Measurements from ENCODE around the gene FGF14.
"Not testable (repeated sequence)": the region's sequence is repeated elsewhere in the genome, so short reads cannot be mapped to it uniquely, and the experiment has no call there.

The FGF14 gene

GRCh38 chr13:102103469-102103868 lies 298.4 kb downstream of the FGF14 start:
- Mint-ChIP-seq H3K4me3 (no peak overlapping the region), H3K36me3 (ENCODE audit: low read depth) (no peaks in the 10 kb centered on the region), H3K27ac (no peak overlapping the region), H3K9me3 (no peaks in the 10 kb centered on the region), H3K4me1 (ENCODE audit: low read depth) (no peaks in the 10 kb centered on the region), H3K27me3 (no peaks in the 10 kb centered on the region)
- no peak for DNase-seq

DNA sequence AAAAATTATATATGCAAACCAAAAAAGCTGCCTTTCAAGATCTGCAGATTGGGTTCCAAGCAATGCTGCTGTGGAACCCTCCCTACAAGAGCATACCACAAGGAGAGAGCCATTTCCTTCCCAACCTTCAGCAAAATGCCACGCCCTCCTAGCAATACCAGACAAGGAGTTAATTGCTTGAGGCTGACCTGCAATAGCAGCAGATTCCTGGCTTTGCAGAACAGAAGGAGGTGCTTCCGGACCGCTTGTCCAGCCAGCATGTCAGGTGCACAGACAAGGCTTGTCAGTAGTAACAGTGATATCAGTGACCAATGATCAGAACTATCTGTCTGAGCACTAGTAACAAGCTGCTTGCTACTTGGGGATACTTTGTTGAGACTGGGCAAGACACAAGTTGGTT lies 301.6 kb downstream of the FGF14 start:
- H3K27ac Mint-ChIP-seq = no peak overlapping the region
- H3K4me1 Mint-ChIP-seq (ENCODE audit: low read depth) = no peaks in the 10 kb centered on the region
- peaks cover 2% of the 10 kb centered on the region for H3K27me3 Mint-ChIP-seq
- no peak for DNase-seq
- H3K9me3 Mint-ChIP-seq = no peaks in the 10 kb centered on the region
- H3K4me3 Mint-ChIP-seq = no peak overlapping the region
- H3K36me3 Mint-ChIP-seq (ENCODE audit: low read depth) = no peaks in the 10 kb centered on the region

- Mint-ChIP-seq H3K4me1 (ENCODE audit: low read depth) (no peaks in the 10 kb centered on the region), H3K27ac (no peak overlapping the region), H3K4me3 (no peak overlapping the region), H3K36me3 (ENCODE audit: low read depth) (no peaks in the 10 kb centered on the region), H3K9me3 (no peaks in the 10 kb centered on the region), H3K27me3 (peaks cover 2% of the 10 kb centered on the region)
- no peak for DNase-seq
Measured at GRCh38 chr13:102097708-102098107, 304.1 kb downstream of the FGF14 start.

- not testable (repeated sequence) for H3K4me1 Mint-ChIP-seq (ENCODE audit: low read depth); H3K9me3 Mint-ChIP-seq; DNase-seq; H3K27ac Mint-ChIP-seq; H3K36me3 Mint-ChIP-seq (ENCODE audit: low read depth); H3K27me3 Mint-ChIP-seq; H3K4me3 Mint-ChIP-seq
Measured at GRCh38 chr13:102093288-102093687, 308.6 kb downstream of the FGF14 start.

DNA sequence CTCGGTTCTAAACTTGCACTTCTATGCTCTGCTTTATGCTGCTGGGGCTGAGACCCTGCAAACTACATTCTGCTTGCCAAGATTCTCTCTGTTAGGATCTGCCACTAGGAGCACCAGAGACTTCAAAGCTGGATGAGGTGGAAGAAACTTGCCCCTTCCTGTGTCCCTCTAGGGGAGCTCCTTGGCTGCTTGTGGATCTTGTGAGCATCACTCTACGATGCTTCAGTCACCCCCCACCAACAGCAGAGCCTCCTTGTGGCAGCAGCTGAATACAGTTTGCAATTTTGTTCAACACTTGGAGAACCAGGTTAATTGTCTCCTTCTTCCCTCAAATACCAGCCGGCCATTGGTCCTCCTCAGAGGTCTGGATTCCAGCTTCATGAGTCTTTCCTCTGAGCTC lies 310.6 kb downstream of the FGF14 start:
- Mint-ChIP-seq H3K9me3 (no peaks in the 10 kb centered on the region), H3K27ac (no peak overlapping the region), H3K27me3 (no peaks in the 10 kb centered on the region), H3K4me1 (ENCODE audit: low read depth) (no peaks in the 10 kb centered on the region), H3K4me3 (no peak overlapping the region), H3K36me3 (ENCODE audit: low read depth) (no peaks in the 10 kb centered on the region)
- no peak for DNase-seq

- Mint-ChIP-seq H3K36me3 (ENCODE audit: low read depth) (no peaks in the 10 kb centered on the region), H3K4me3 (no peak overlapping the region), H3K27me3 (no peaks in the 10 kb centered on the region), H3K9me3 (no peaks in the 10 kb centered on the region), H3K27ac (no peak overlapping the region), H3K4me1 (ENCODE audit: low read depth) (no peaks in the 10 kb centered on the region)
- no peak for DNase-seq
Measured at GRCh38 chr13:102090532-102090931, 311.3 kb downstream of the FGF14 start.

DNA sequence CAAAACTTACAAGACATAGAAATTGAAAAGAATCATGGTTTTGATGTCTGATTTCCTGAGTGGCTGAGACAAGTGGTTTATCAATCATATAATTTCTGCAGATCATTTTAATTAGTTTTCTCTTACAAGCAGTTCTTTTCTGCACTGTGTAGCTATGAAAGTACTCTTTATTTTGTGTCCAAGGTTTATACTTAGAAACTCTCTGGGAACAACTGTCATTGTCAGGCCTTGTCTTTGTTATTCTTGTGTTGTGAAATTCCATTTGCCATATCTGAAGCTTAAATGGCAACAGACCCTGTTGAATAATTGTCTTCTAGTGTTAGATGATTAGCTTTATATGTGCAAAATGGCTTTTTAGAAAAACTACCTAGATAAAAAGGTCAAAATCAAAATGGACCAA lies 312.1 kb downstream of the FGF14 start:
- no peak for DNase-seq
- no peaks in the 10 kb centered on the region for H3K27me3 Mint-ChIP-seq

DNA sequence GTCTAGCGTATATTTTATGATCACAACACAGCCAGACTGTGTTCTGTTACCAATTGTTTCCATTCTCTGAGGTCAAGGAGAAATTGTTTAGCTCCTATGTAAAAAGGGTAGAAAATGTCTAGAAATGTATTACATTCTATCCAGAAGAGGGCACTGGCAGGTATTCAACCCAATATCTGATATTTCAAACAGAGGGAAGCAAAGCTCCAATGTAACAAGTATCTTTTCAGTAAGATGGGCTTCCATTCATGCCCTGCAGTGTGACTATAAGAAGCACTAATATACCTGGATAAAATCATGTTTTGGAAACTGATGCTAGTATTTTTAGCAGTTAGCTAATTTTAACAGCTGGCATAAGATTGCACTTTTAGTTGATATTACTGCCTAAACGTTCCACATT lies 312.7 kb downstream of the FGF14 start:
- no peaks in the 10 kb centered on the region for H3K36me3 Mint-ChIP-seq (ENCODE audit: low read depth)
- H3K9me3 Mint-ChIP-seq = no peaks in the 10 kb centered on the region
- no peak overlapping the region for H3K27ac Mint-ChIP-seq
- no peaks in the 10 kb centered on the region for H3K4me1 Mint-ChIP-seq (ENCODE audit: low read depth)
- H3K27me3 Mint-ChIP-seq = no peaks in the 10 kb centered on the region
- DNase-seq = no peak
- no peak overlapping the region for H3K4me3 Mint-ChIP-seq

More for the DNA sequence above, 312.1 kb downstream of the FGF14 start:
- Mint-ChIP-seq H3K9me3 (no peaks in the 10 kb centered on the region), H3K4me3 (no peak overlapping the region), H3K36me3 (ENCODE audit: low read depth) (no peaks in the 10 kb centered on the region), H3K27ac (no peak overlapping the region), H3K4me1 (ENCODE audit: low read depth) (no peaks in the 10 kb centered on the region)

GRCh38 chr13:102073251-102073650 lies 328.6 kb downstream of the FGF14 start:
- Mint-ChIP-seq H3K4me1 (ENCODE audit: low read depth) (no peaks in the 10 kb centered on the region), H3K27ac (no peak overlapping the region), H3K4me3 (no peak overlapping the region), H3K36me3 (ENCODE audit: low read depth) (no peaks in the 10 kb centered on the region), H3K9me3 (no peaks in the 10 kb centered on the region), H3K27me3 (no peaks in the 10 kb centered on the region)
- DNase-seq = no peak

- no peak for DNase-seq
- H3K27ac Mint-ChIP-seq = no peak overlapping the region
- H3K9me3 Mint-ChIP-seq = no peaks in the 10 kb centered on the region
- H3K4me1 Mint-ChIP-seq (ENCODE audit: low read depth) = no peaks in the 10 kb centered on the region
- H3K4me3 Mint-ChIP-seq = no peak overlapping the region
- H3K27me3 Mint-ChIP-seq = no peaks in the 10 kb centered on the region
- no peaks in the 10 kb centered on the region for H3K36me3 Mint-ChIP-seq (ENCODE audit: low read depth)
Measured at GRCh38 chr13:102071711-102072110, 330.1 kb downstream of the FGF14 start.

DNA sequence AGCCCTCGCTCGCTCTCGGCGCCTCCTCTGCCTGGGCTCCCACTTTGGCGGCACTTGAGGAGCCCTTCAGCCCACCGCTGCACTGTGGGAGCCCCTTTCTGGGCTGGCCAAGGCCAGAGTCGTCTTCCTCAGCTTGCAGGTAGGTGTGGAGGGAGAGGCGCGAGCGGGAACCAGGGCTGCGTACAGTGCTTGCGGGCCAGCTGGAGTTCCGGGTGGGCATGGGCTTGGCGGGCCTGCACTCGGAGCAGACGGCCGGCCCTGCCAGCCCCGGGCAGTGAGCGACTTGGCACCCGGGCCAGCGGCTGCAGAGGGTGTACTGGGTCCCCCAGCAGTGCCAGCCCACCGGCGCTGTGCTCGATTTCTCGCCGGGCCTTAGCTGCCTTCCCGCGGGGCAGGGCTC lies 333.5 kb downstream of the FGF14 start:
- not testable (repeated sequence) for H3K9me3 Mint-ChIP-seq

DNA sequence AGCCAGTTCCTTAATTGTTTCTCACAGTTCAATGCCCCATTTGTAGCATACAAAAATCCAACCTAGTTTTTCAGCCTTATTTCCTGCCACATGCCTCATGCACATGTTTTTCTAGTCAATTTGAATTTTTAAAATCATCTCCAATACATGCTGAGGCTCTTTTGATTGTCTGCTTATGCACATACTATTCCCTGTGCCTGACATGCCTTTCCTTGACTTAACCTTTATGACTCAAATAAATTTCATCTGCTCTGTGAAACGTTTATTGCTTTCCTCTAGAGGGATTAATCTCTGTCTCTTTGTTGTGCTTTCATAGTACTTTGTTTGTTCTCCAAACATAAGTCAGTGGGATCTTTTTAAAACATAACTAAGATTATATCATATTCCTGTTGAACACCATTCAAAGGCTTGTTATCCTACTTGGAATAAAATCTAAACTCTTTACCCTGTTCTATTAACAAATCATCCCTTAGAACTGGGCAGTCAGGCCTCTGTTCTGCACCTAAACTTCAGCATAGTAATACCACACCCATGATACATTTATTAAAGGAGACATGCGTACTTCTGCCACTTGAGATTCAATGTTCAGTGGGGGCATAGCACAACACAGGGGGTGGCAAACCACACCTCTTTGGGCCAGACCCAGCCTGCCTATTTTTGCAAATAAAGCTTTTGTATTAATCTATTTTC lies 346.6 kb downstream of the FGF14 start:
- H3K9me3 Mint-ChIP-seq = peaks cover 17% of the 10 kb centered on the region
- DNase-seq = no peak
- no peaks in the 10 kb centered on the region for H3K36me3 Mint-ChIP-seq (ENCODE audit: low read depth)
- H3K4me1 Mint-ChIP-seq (ENCODE audit: low read depth) = no peaks in the 10 kb centered on the region
- H3K27me3 Mint-ChIP-seq = no peaks in the 10 kb centered on the region
- H3K4me3 Mint-ChIP-seq = no peak overlapping the region
- H3K27ac Mint-ChIP-seq = no peak overlapping the region

More for the DNA sequence above, 333.5 kb downstream of the FGF14 start:
- not testable (repeated sequence) for H3K36me3 Mint-ChIP-seq (ENCODE audit: low read depth); H3K4me1 Mint-ChIP-seq (ENCODE audit: low read depth); H3K4me3 Mint-ChIP-seq; H3K27ac Mint-ChIP-seq; DNase-seq; H3K27me3 Mint-ChIP-seq

DNA sequence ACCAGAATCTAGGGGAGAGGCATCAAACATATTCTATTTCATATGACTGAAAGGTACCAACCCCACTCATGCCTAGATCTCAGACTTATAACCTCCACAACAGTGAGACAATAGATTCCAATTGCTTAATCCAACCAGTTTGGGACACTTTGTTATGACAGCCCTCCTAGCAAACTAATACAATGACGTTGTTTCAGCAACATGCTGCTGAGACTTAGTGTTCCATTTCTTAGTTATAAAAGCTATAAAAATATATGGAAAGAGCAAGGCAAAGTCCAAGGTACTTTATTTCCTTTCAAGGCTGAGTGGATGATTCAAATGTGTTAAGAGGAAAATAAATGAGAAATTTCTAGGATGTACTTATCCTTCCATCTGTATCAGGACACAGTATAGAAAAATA lies 352.0 kb downstream of the FGF14 start:
- H3K27me3 Mint-ChIP-seq = no peaks in the 10 kb centered on the region
- no peaks in the 10 kb centered on the region for H3K4me1 Mint-ChIP-seq (ENCODE audit: low read depth)
- no peaks in the 10 kb centered on the region for H3K36me3 Mint-ChIP-seq (ENCODE audit: low read depth)
- no peak overlapping the region for H3K27ac Mint-ChIP-seq
- H3K9me3 Mint-ChIP-seq = peaks cover 23% of the 10 kb centered on the region
- no peak overlapping the region for H3K4me3 Mint-ChIP-seq
- no peak for DNase-seq

GRCh38 chr13:102045731-102046130 lies 356.1 kb downstream of the FGF14 start:
- no peaks in the 10 kb centered on the region for H3K4me1 Mint-ChIP-seq (ENCODE audit: low read depth)
- peaks cover 8% of the 10 kb centered on the region for H3K9me3 Mint-ChIP-seq
- H3K36me3 Mint-ChIP-seq (ENCODE audit: low read depth) = no peaks in the 10 kb centered on the region
- no peak for DNase-seq
- no peak overlapping the region for H3K4me3 Mint-ChIP-seq
- H3K27me3 Mint-ChIP-seq = no peaks in the 10 kb centered on the region
- H3K27ac Mint-ChIP-seq = no peak overlapping the region

DNA sequence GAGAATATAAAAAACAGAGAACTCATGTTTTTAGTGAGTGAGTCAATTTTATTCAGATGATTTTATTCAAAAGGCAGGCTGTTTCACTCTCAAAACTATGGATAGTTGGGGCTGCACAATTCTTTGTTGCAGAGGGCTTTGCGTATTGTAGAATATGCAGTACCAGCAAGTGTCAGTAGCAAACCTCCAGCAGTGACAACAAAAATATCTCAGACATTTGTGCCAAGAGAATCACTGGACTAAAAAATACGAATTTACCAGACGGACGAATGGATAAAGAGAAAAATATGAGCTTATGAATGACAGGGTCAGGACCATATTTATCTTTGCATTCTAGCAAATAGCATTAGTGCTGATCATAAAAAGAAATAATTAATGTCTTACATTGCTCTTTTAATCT lies 359.1 kb downstream of the FGF14 start:
- H3K4me3 Mint-ChIP-seq = no peak overlapping the region
- no peaks in the 10 kb centered on the region for H3K27me3 Mint-ChIP-seq
- H3K36me3 Mint-ChIP-seq (ENCODE audit: low read depth) = no peaks in the 10 kb centered on the region
- peaks cover 2% of the 10 kb centered on the region for H3K9me3 Mint-ChIP-seq
- no peak overlapping the region for H3K27ac Mint-ChIP-seq
- DNase-seq = no peak
- no peaks in the 10 kb centered on the region for H3K4me1 Mint-ChIP-seq (ENCODE audit: low read depth)

- Mint-ChIP-seq H3K36me3 (ENCODE audit: low read depth) (no peaks in the 10 kb centered on the region), H3K27me3 (no peaks in the 10 kb centered on the region), H3K4me1 (ENCODE audit: low read depth) (no peaks in the 10 kb centered on the region), H3K9me3 (no peaks in the 10 kb centered on the region), H3K27ac (no peak overlapping the region), H3K4me3 (no peak overlapping the region)
- DNase-seq = no peak
Measured at GRCh38 chr13:102041544-102041943, 360.3 kb downstream of the FGF14 start.

All from activated T-cell treated with anti-CD3 and anti-CD28 coated beads, Interleukin-2, amount 50 U/mL, for 24 hours (primary cell).